GM21825 (cell line): ENCODE measurements around the gene CLDN6.
"Not testable (repeated sequence)": the region's sequence is repeated elsewhere in the genome, so short reads cannot be mapped to it uniquely, and the experiment has no call there.

Experiments
- ATAC-seq: cut with Tn5 transposase; IDR thresholded peaks from one replicate; pipeline ENCODE4 v1.9.1; 2021; ENCODE audit warnings: mild to moderate bottlenecking, moderate library complexity; ENCODE audit not compliant: unreplicated experiment

CLDN6 gene

GRCh38 chr16:3017794-3018506 is at the start of gene CLDN6:
CLDN6 (minus strand) TSS chr16:3018183; CDS start chr16:3016021, 2,162 bp downstream.
- no peak for ATAC-seq

- ATAC-seq, result no peak
Measured at GRCh38 chr16:3066440-3066748, 48.4 kb upstream of the CLDN6 start.

GRCh38 chr16:3065742-3066439 is 47.9 kb upstream of the CLDN6 start:
- no peak for ATAC-seq

- ATAC-seq, result no peak
Measured at GRCh38 chr16:3065069-3065741, 47.2 kb upstream of the CLDN6 start, which contains the start of gene IL32. IL32 (plus strand) TSS chr16:3065640; CDS start chr16:3065812, 172 bp downstream.

- no peak for ATAC-seq
Measured at GRCh38 chr16:3063625-3064386, 45.8 kb upstream of the CLDN6 start.

- ATAC-seq, result no peak
Measured at GRCh38 chr16:3062553-3062952, 44.6 kb upstream of the CLDN6 start.

GRCh38 chr16:3060339-3061127 is 42.5 kb upstream of the CLDN6 start:
- no peak for ATAC-seq

GRCh38 chr16:3059723-3060242 is 41.8 kb upstream of the CLDN6 start:
- no peak for ATAC-seq

GRCh38 chr16:3059041-3059722 is 41.2 kb upstream of the CLDN6 start:
- ATAC-seq, result peak; percentile 74

GRCh38 chr16:3058139-3059030 is 40.4 kb upstream of the CLDN6 start:
- ATAC-seq, result peak; percentile 32

- ATAC-seq, result no peak
Measured at GRCh38 chr16:3057181-3058138, 39.5 kb upstream of the CLDN6 start.

- no peak for ATAC-seq
Measured at GRCh38 chr16:3056336-3057180, 38.6 kb upstream of the CLDN6 start.

- not testable (repeated sequence) for ATAC-seq
Measured at GRCh38 chr16:3055734-3056115, 37.7 kb upstream of the CLDN6 start.

- no peak for ATAC-seq
Measured at GRCh38 chr16:3054965-3055733, 37.2 kb upstream of the CLDN6 start.

GRCh38 chr16:3053330-3053710 is 35.3 kb upstream of the CLDN6 start:
- not testable (repeated sequence) for ATAC-seq
